DMS 273 treated with DMSO at 0.1 percent for 48 hours (cell line): Measurements from ENCODE around the gene OTULINL.
A peak's percentile ranks its signal among the peaks of the same experiment; 100 is the strongest.
"Not testable (repeated sequence)": the region's sequence is repeated elsewhere in the genome, so short reads cannot be mapped to it uniquely, and the experiment has no call there.

Source experiments
- DNase-seq: peaks from one replicate; lab custom pipeline; 2025; lab: John Stamatoyannopoulos, UW

The OTULINL gene

GRCh38 chr5:14581106-14581890 lies at the start of gene OTULINL:
TSS of gene OTULINL (plus strand) at chr5:14581792. CDS start at chr5:14581895, 103 bp downstream.
- peak; percentile 34 for DNase-seq

DNA sequence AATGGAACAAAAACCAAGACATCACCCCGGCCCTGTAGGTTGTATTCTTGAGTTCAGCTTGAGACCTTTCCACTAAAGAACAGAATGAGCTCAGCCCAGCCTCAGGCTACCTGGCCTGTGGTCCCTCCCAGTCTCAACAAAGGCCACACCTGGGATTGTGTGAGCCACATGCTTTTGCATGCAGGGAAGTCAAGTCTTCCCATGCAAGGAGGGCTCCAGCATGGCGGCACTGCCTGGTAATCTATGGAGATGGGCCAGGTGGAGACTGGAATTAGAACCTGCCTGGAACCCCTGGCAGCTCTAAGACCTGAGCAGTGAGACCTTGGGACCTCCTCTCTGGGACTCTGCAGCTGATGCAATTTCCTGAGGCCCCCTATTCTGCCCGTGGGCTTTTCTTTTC lies 49.4 kb upstream of the OTULINL start:
- no peak for DNase-seq

DNA sequence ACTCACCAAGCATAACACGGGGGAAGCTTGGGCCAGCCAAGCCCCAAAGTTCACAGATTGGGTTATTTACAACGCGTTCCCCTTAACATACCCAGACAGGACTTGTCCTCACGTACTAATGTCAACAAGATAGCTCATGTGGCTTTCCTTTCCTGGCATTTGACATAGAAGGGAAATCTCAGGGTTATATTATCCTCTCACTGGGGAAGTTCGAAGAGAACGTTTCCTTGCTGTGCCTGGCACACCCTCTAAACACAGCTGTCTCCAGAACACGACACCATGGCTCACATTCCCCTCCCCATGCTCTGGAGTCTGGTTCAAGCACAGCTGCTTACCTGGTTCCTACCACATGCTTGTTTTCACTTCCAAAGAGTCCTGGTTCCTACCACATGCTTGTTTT lies 46.8 kb upstream of the OTULINL start:
- DNase-seq: peak; percentile 20

- no peak for DNase-seq
Measured at GRCh38 chr5:14545308-14545707, 36.3 kb upstream of the OTULINL start.

DNA sequence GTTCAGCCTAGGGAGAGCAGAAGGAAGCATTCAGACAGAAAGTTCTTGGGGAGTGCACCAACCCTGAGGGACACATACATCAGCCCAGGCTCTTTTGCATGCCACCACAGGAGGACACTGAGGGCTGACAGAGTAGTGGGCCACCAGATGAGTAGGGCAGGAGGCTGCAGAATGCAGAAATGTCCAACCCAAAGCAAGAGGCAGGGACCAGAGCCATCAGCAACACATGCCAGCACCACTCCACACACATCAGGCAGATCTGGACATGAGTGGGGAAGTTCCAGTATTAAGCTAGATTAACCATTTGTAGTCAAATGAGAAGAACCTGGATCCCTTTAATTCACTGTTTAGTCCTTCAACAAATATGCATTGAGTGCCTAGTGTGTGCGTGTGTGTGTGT lies 35.7 kb upstream of the OTULINL start:
- DNase-seq: no peak

DNA sequence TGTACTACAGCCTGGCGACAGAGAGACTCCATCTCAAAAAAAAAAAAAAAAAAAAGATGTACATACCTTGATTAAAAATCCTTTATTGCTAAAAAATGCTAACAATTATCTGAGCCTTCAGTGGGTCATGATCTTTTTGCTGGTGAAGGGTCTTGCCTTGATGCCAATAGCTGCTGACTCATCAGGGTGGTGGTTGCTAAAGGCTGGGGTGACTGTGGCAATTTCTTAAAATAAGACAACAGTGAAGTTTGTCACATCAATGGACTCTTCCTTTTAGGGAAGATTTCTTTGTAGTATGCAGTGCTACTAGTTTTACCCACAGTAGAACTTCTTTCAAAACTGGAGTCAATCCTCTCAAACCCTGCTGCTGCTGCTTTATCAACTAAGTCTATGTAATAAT lies 33.9 kb upstream of the OTULINL start:
- no peak for DNase-seq

GRCh38 chr5:14551211-14551610 lies 30.4 kb upstream of the OTULINL start:
- no peak for DNase-seq

GRCh38 chr5:14552017-14552416 lies 29.6 kb upstream of the OTULINL start:
- DNase-seq: no peak

DNA sequence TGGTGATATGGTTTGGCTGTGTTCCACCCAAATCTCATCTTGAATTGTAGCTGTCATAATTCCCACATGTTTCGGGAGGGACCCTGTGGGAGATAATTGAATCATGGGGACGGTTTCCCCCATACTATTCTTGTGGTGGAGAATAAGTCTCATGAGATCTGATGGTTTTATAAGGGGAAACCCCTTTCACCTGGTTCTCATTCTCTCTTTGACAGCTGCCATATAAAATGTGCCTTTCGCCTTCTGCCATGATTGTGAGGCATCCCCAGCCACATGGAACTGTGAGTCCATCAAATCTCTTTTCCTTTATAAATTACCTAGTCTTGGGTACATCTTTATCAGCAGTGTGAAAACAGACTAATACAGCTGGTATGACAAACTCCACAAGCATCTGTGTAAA lies 27.3 kb upstream of the OTULINL start:
- not testable (repeated sequence) for DNase-seq

GRCh38 chr5:14556015-14556414 lies 25.6 kb upstream of the OTULINL start:
- no peak for DNase-seq

DNA sequence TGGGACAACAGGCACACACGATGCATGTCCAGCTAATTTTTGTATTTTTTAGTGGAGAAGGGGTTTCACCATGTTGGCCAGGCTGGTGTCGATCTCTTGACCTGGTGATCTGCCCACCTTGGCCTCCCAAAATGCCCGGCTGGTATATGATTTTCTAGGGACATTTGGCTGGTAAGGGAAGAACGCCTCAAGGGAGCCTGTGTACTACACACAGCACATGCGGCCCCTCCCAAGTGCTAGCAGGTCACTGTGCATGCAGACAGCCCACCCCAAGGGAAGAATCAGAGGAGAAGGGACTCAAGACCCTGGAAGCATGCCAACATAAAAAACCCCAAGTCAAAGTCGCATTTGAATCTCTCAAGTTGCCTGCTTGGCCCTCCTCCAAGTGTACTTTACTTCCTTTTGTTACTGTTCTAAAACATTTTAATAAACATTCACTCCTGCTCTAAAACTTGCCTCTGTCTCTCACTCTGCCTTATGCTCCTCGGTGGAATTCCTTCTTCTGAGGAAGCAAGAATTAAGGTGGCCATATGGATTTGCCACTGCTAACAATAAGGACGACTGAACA lies 24.3 kb upstream of the OTULINL start:
- peak; percentile 86 for DNase-seq

DNA sequence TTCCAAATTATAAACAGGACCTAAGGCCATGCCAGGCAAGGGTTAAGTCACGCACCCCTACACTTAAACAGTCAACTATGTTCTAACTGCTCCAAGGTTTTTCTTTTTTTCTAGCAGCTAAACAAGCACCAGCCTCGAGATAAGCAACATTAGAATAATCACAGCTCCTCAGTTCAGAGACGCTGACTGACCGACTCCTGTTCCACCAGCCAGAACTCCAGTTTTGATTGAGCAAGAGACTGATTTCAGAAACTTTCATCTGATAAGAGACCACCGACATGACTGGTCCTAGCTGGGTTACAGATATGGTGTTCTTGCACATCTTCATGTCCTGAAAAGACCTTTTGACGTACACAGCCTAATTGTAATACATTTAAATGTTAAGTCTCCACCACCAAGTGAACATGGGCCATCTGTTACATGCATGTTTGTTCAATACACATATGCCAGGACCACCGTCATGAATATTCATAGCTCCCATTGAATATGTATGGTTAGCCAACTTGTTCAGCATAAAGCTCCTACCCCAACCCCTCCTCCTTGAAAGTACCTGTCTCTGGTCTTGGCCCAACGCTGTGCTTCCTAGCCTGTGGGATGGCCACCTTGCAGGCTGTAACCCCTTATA lies 23.7 kb upstream of the OTULINL start:
- DNase-seq: peak; percentile 97

- peak; percentile 76 for DNase-seq
Measured at GRCh38 chr5:14560091-14560595, 21.4 kb upstream of the OTULINL start.

- no peak for DNase-seq
Measured at GRCh38 chr5:14561741-14562140, 19.9 kb upstream of the OTULINL start.

DNA sequence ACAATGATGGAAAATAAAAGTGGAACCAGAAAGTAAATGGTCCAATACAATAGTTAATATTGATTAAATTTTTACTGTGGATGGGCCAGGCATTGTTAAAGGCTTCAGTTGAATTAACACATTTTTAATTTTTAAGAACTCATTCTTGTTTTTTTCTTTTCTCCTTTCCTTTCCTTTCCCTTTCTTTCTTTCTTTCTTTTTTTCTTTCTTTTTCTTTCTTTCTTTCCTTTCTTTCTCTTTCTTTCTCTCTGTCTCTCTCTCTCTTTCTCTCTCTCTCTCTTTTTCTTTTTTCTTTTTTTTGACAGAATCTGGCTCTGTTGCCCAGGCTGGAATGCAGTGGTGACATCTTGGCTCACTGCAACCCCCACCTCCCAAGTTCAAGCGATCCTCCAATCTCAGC lies 13.3 kb upstream of the OTULINL start:
- no peak for DNase-seq

DNA sequence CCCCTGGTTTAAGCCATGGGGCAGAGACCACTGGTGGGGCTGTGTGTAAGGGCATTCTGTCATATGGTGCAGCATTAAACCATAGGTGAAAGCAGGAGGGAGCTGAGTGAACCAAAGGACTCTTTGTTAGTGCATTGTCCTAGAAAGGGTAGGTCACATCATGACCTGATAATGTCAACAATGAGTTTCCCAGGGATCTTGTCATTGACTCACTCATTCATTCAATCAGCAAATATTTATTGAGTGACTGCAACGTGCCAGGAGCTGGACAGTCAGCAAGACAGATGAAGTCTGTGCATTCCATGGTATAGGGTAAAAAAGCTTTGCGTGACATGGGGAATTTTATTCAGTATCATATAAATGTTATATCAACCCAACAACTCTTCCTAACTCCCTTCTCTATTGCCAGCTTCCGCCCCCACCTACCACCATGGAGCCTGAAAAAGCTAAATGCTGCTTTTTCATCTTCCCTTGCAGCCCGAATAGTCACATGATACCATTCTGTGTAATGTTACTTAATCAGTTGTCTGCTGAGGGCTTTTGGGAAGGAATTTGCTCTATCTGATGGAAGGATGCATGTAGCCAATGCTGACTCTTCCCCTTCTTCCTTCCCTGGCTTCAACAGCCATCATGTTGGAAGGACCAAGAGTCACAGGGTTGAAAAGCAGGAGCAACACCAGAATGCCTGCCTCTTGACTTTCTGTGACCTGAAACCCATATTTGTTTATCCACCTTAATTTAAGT lies 11.5 kb upstream of the OTULINL start:
- DNase-seq: no peak

- DNase-seq: no peak
Measured at GRCh38 chr5:14571901-14572300, 9.7 kb upstream of the OTULINL start.

DNA sequence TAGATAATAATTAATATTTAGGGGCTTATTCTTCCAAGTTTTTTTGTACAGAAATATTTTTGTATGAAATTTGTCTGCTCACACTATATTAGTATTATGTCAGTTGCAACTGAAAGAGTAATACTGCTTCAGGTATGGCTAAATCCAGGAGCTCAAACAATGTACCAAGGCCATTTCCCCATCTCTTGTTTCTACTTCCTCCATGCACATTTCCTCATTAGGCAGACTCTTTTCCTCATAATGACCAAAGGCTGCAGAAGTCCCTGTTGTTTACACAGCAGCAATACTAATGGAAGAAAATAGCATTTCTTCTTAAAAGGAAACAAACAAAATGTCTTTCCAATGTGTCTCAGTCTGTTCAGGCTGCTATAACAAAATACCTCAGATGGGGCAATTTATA lies 9.2 kb upstream of the OTULINL start:
- no peak for DNase-seq

- DNase-seq: no peak
Measured at GRCh38 chr5:14572836-14573235, 8.8 kb upstream of the OTULINL start.

DNA sequence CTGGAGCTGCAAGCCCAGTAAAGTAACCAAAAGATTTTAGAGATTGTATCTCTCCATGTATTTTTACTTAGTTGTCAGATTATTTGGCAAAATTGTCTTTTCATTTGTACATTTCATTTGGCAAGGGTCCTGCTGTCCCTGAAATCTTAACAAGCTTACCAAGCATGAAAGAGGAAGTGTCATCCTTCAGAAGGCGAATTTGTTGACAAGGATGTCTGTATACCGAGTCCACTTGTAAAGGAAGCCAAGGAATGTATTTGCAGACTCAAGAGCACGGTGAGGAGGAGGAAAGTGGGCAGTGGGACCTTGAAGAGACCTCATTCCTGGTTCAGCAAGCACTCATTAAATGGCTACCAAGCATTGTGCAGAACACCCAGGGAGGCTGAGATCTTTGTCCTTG lies 7.5 kb upstream of the OTULINL start:
- DNase-seq: no peak

DNA sequence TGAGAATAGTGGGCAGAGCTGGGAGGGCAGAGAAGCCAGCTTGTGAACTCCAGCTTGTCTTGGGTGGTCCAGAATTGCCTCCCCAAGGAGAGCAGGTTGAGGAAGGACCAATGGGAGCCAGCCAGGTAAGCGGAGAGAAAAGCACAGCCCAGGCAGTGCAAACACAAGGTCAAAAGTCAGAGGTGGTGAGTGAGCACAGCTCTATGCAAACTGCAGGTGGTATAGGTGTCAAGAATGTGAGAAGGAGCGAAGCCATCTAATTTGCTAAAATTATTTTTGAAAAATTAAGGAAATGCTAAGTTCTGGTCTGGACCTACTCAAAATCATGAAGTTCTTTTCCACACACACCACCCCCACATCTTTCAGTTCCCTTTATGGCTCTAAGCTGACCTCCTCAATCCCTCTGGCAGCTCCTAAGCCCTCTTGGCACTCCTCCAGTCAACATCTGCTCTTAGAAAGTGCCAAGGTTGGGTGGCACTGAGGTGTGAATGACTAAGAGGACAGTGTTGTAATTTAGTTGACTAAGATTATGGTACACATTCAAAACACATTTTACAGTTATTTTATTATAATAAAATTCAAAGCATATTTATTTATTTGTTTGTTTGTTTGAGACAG lies 6.6 kb upstream of the OTULINL start:
- peak; percentile 88 for DNase-seq

- no peak for DNase-seq
Measured at GRCh38 chr5:14576206-14576605, 5.4 kb upstream of the OTULINL start.
